HCT116 (cell line): Measurements from ENCODE around the gene PRDX2. TPM values are rescaled to one million over a fixed set of nuclear protein-coding genes. Genes with fewer than 3 reads are reported as not detected.

Source experiments
- ATAC-seq: fragments of 200-7000 bp; cut with Tn5 transposase; 2 replicates; pipeline ENCODE4 v1.9.1; 2020; ENCODE audit warnings: mild to moderate bottlenecking, moderate library complexity
- BruUV-seq: library from RNA; stranded (reverse); fragments of 400-500 nt; replicated peaks from 2 replicates; lab custom pipeline; 2021; lab: Mats Ljungman, UMichigan
- CTCF ChIA-PET: fragments of 300-600 bp; sonication (Branson Sonifier 250); formaldehyde crosslinking; loops from one replicate; lab custom pipeline; 2021; ENCODE audit warnings: antibody characterized with exemption; lab: Charles Lee
- POLR2A ChIA-PET: fragments of 300-600, 350-600 bp; sonication (Branson Sonifier 250); formaldehyde crosslinking; loops from one replicate; lab custom pipeline; 2021; ENCODE audit warnings: antibody characterized with exemption; lab: Charles Lee
- RAD21 ChIA-PET, 2 experiments: fragments of 300-600 bp; sonication (Branson Sonifier 250); formaldehyde crosslinking; loops; one replicate each; lab custom pipeline; 2023; ENCODE audit warnings: low total read pairs in 2 of 2; ENCODE audit not compliant: uncharacterized antibody in 2 of 2, unreplicated experiment in 2 of 2, low non-redundant PET in 1 of 2; lab: Charles Lee
- DNase-seq: peaks from one replicate; pipeline ENCODE4 v3.0.0-alpha.2; 2010; ENCODE audit warnings: low read depth, low spot score
- H2AFZ ChIP-seq: fragments of 200-600 bp; shearing (Covaris generic), sonication (generic); 2 replicates; pipeline ENCODE4 v1.6.1; 2017; ENCODE audit warnings: low read depth, mixed run types, mixed read lengths, antibody characterized with exemption, low read length; ENCODE audit not compliant: poor library complexity, severe bottlenecking
- H3K27ac ChIP-seq: 2 replicates; pipeline ENCODE4 v1.5.1; 2012; ENCODE audit warnings: low read depth, low read length
- H3K27me3 ChIP-seq: fragments of 200-600 bp; sonication (generic); 2 replicates; pipeline ENCODE4 v1.6.1; 2016; ENCODE audit warnings: mixed run types, low read length, mixed read lengths; ENCODE audit not compliant: insufficient read depth
- H3K36me3 ChIP-seq, 2 experiments: fragments of 200-500 bp in 1 of 2; fragments of 200-600 bp in 1 of 2; sonication (Bioruptor generic) in 1 of 2; sonication (generic) in 1 of 2; 2 replicates each; pipeline versions ENCODE4 v1.5.1 to v1.6.1; 2014 to 2016; ENCODE audit warnings: low read length in 2 of 2, inconsistent platforms in 1 of 2, mixed read lengths in 1 of 2, mixed run types in 1 of 2; ENCODE audit not compliant: insufficient read depth in 2 of 2, control insufficient read depth in 1 of 2
- H3K4me1 ChIP-seq, 2 experiments: fragments of 200-600 bp in 1 of 2; sonication (generic) in 1 of 2; 2 replicates each; pipeline versions ENCODE4 v1.5.1 to v1.6.1; 2012 to 2017; ENCODE audit warnings: low read length in 2 of 2, inconsistent platforms in 1 of 2, mild to moderate bottlenecking in 1 of 2, mixed read lengths in 1 of 2, mixed run types in 1 of 2, moderate library complexity in 1 of 2; ENCODE audit not compliant: insufficient read depth in 2 of 2, control insufficient read depth in 1 of 2
- H3K4me2 ChIP-seq: fragments of 200-600 bp; sonication (generic); 2 replicates; pipeline ENCODE4 v1.6.1; 2017; ENCODE audit warnings: mixed run types, low read length, mixed read lengths
- H3K4me3 ChIP-seq, 2 experiments: fragments of 200-600 bp in 1 of 2; sonication (generic) in 1 of 2; replicated peaks in 1 of 2; 2 replicates each; pipeline ENCODE4 v1.5.1; 2011 to 2016; ENCODE audit warnings: low read length in 2 of 2, control low read depth in 1 of 2, low read depth in 1 of 2, mild to moderate bottlenecking in 1 of 2, mixed read lengths in 1 of 2, mixed run types in 1 of 2
- H3K79me2 ChIP-seq: fragments of 200-600 bp; sonication (generic); 2 replicates; pipeline ENCODE4 v1.6.1; 2017; ENCODE audit warnings: mild to moderate bottlenecking, mixed run types, low read length, moderate library complexity, mixed read lengths; ENCODE audit not compliant: insufficient read depth
- H3K9ac ChIP-seq: fragments of 200-600 bp; sonication (generic); 2 replicates; pipeline ENCODE4 v1.6.1; 2016; ENCODE audit warnings: low read length, mixed read lengths
- H3K9me2 ChIP-seq: fragments of 200-600 bp; sonication (generic), shearing (Covaris generic); 2 replicates; pipeline ENCODE4 v1.6.1; 2017; ENCODE audit warnings: mixed run types, mild to moderate bottlenecking, moderate library complexity; ENCODE audit not compliant: insufficient read depth
- H3K9me3 ChIP-seq, 2 experiments: fragments of 200-500 bp in 1 of 2; fragments of 200-600 bp in 1 of 2; sonication (Bioruptor generic) in 1 of 2; sonication (generic) in 1 of 2; 2 replicates each; pipeline ENCODE4 v1.6.1; 2014 to 2017; ENCODE audit warnings: low read length in 2 of 2, mixed read lengths in 2 of 2, inconsistent platforms in 1 of 2, low read depth in 1 of 2, mild to moderate bottlenecking in 1 of 2, mixed run types in 1 of 2, moderate library complexity in 1 of 2; ENCODE audit not compliant: control insufficient read depth in 1 of 2, insufficient read depth in 1 of 2
- H4K20me1 ChIP-seq: fragments of 200-600 bp; sonication (generic), shearing (Covaris generic); 2 replicates; pipeline ENCODE4 v1.6.1; 2017; ENCODE audit warnings: mixed run types, mild to moderate bottlenecking, moderate library complexity; ENCODE audit not compliant: insufficient read depth
- CEBPB ChIP-seq: IDR thresholded peaks from 2 replicates; pipeline ENCODE4 v1.6.1; 2012; ENCODE audit warnings: low read depth
- EZH2 ChIP-seq: fragments of 200-600 bp; sonication (generic); IDR thresholded peaks from 2 replicates; pipeline ENCODE4 v1.6.1; 2017; ENCODE audit warnings: antibody characterized with exemption, mixed run types
- EZH2phosphoT487 ChIP-seq: fragments of 200-600 bp; IDR thresholded peaks from 2 replicates; pipeline ENCODE4 v1.6.1; 2018; ENCODE audit warnings: antibody characterized with exemption, borderline replicate concordance
- FOSL1 ChIP-seq: IDR thresholded peaks from 2 replicates; pipeline ENCODE4 v1.6.1; 2012; ENCODE audit warnings: low read depth
- RAD21 ChIP-seq: IDR thresholded peaks from 2 replicates; pipeline ENCODE4 v1.6.1; 2012; ENCODE audit warnings: low read depth, mild to moderate bottlenecking
- SIN3A ChIP-seq: IDR thresholded peaks from 2 replicates; pipeline ENCODE4 v1.6.1; 2012; ENCODE audit warnings: low read depth
- ZFX ChIP-seq: fragments of 450-650 bp; IDR thresholded peaks from 2 replicates; pipeline ENCODE4 v1.6.1; 2017
- intact Hi-C: fragments of 100-400 bp; cut with micrococcal nuclease; formaldehyde crosslinking; loops from 2 replicates; pipeline ENCODE4 v1.10.0; 2022
- total RNA-seq: library from RNA; stranded (reverse); gene quantifications from one replicate; pipeline ENCODE4 v1.2.1, GENCODE V29; 2021; ENCODE audit not compliant: unreplicated experiment
- TF ChIP-seq, protein P1 (sequence below), 3 experiments: fragments of 200-600 bp in 1 of 3; sonication (generic) in 1 of 3; IDR thresholded peaks in 2 of 3; conservative IDR thresholded peaks in 1 of 3; 2 replicates each; pipeline ENCODE4 v1.5.1; 2012 to 2017; ENCODE audit warnings: low read depth in 2 of 3, low read length in 2 of 3, antibody characterized with exemption in 1 of 3, borderline replicate concordance in 1 of 3, control low read depth in 1 of 3, mild to moderate bottlenecking in 1 of 3, mixed read lengths in 1 of 3, mixed run types in 1 of 3, moderate library complexity in 1 of 3; ENCODE audit not compliant: insufficient read depth in 1 of 3
- TF ChIP-seq, protein P2 (sequence below): IDR thresholded peaks from 2 replicates; pipeline ENCODE4 v1.6.1; 2012
- TF ChIP-seq, protein P3 (sequence below): IDR thresholded peaks from 2 replicates; pipeline ENCODE4 v1.6.1; 2011; ENCODE audit warnings: mild to moderate bottlenecking, low read length, moderate library complexity; ENCODE audit not compliant: insufficient replicate concordance; ENCODE audit errors: extremely low read depth
- TF ChIP-seq, protein P4 (sequence below): IDR thresholded peaks from 2 replicates; pipeline ENCODE4 v1.6.1; 2012

Gene PRDX2
- total RNA-seq, 1 experiment from 2014 or later = 387 TPM

DNA sequence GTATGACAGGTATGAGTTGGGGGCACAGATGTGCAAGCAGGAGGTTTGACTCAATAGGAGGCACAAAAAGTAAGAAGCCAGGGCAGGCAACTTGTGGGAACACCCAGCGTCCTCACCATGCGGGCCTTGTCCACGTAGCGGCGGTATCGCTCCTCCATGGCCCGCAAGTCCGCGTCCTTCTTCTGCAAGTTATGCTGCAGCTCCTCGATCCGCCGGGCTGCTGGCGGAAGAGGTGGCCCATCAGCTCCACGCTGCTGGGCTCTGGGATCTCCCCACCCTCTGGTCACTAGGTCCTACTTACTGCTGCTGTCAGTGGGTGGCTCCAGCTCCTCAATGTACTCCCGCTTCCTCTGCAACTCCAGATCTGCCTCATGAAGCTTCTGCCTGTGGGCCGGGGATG lies 36.9 kb downstream of the PRDX2 start:
- intact Hi-C loops = no loop called here
- Histone ChIP-seq H3K4me1 (peaks cover 2 to 11% of the 10 kb centered on the region in 2 experiments; a peak in 2 of 4 replicates), H3K9me3 (no peaks in the 10 kb centered on the region), H3K79me2 (no peaks in the 10 kb centered on the region), H3K36me3 (peaks cover 14 to 16% of the 10 kb centered on the region in 2 experiments), H3K9me2 (no peaks in the 10 kb centered on the region), H4K20me1 (no peaks in the 10 kb centered on the region), H3K27me3 (no peaks in the 10 kb centered on the region), H3K4me2 (no peak overlapping the region), H3K9ac (no peak overlapping the region), H2AFZ (no peak overlapping the region), H3K4me3 (no peak overlapping the region), H3K27ac (no peak overlapping the region)
- DNase-seq (no peak), ATAC-seq (no peak)
- RAD21 ChIA-PET = no interaction called here
- TF ChIP-seq, protein P1, sequence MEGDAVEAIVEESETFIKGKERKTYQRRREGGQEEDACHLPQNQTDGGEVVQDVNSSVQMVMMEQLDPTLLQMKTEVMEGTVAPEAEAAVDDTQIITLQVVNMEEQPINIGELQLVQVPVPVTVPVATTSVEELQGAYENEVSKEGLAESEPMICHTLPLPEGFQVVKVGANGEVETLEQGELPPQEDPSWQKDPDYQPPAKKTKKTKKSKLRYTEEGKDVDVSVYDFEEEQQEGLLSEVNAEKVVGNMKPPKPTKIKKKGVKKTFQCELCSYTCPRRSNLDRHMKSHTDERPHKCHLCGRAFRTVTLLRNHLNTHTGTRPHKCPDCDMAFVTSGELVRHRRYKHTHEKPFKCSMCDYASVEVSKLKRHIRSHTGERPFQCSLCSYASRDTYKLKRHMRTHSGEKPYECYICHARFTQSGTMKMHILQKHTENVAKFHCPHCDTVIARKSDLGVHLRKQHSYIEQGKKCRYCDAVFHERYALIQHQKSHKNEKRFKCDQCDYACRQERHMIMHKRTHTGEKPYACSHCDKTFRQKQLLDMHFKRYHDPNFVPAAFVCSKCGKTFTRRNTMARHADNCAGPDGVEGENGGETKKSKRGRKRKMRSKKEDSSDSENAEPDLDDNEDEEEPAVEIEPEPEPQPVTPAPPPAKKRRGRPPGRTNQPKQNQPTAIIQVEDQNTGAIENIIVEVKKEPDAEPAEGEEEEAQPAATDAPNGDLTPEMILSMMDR (IDR thresholded peaks at IDR 0.05 in 2 of 3, conservative IDR thresholded peaks at IDR 0.05 in 1 of 3; ENCODE audit: borderline replicate concordance in 1 of 3, insufficient read depth in 1 of 3, low read depth in 2 of 3, low read length in 2 of 3) = no peak
- TF ChIP-seq FOSL1 = no peak
- no peak for TF ChIP-seq CEBPB
- no peak for TF ChIP-seq ZFX
- TF ChIP-seq, protein P2, sequence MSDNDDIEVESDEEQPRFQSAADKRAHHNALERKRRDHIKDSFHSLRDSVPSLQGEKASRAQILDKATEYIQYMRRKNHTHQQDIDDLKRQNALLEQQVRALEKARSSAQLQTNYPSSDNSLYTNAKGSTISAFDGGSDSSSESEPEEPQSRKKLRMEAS = no peak
- TF ChIP-seq, protein P3, sequence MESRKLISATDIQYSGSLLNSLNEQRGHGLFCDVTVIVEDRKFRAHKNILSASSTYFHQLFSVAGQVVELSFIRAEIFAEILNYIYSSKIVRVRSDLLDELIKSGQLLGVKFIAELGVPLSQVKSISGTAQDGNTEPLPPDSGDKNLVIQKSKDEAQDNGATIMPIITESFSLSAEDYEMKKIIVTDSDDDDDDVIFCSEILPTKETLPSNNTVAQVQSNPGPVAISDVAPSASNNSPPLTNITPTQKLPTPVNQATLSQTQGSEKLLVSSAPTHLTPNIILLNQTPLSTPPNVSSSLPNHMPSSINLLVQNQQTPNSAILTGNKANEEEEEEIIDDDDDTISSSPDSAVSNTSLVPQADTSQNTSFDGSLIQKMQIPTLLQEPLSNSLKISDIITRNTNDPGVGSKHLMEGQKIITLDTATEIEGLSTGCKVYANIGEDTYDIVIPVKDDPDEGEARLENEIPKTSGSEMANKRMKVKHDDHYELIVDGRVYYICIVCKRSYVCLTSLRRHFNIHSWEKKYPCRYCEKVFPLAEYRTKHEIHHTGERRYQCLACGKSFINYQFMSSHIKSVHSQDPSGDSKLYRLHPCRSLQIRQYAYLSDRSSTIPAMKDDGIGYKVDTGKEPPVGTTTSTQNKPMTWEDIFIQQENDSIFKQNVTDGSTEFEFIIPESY = no peak
- TF ChIP-seq EZH2 = no peak
- no peak for TF ChIP-seq RAD21
- TF ChIP-seq, protein P4, sequence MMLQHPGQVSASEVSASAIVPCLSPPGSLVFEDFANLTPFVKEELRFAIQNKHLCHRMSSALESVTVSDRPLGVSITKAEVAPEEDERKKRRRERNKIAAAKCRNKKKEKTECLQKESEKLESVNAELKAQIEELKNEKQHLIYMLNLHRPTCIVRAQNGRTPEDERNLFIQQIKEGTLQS = no peak
- no peak for TF ChIP-seq SIN3A
- TF ChIP-seq EZH2phosphoT487 = no peak
- CTCF ChIA-PET = interaction anchor here (1.3 to 4.5 kb wide), 5 partner anchors 9 to 82 kb away, joined by 3 to 123 read pairs (median 35); partner anchors contain the start of genes HOOK2 and JUNB
- POLR2A ChIA-PET = interaction anchor here (5.4 kb wide), 1 partner anchor 29 kb away, joined by 98 read pairs; the partner anchor contains the start of gene JUNB
- BruUV-seq = no TSS peak
